ENCODE data around the gene PSMD13.

GRCh38 chr11:221539-221938 is 15.2 kb upstream of the PSMD13 start:
- TF ChIP-seq POU6F1 (CRISPR knock-in tag; IDR thresholded peaks at IDR 0.05; ENCODE audit: borderline replicate concordance, low read depth) (no peak), ZC3H10 (CRISPR knock-in tag; IDR thresholded peaks at IDR 0.05) (no peak), ZFP3 (CRISPR knock-in tag; IDR thresholded peaks at IDR 0.05) (no peak), RARB (CRISPR knock-in tag; IDR thresholded peaks at IDR 0.05) (no peak), GLIS3 (CRISPR knock-in tag; IDR thresholded peaks at IDR 0.05) (no peak)

All from SK-N-SH treated with all-trans-retinoic acid at 6 μM for 48 hours (cell line).